GM12865 (cell line): Measurements from ENCODE around the gene PTGES3.
"Not testable (repeated sequence)": the region's sequence is repeated elsewhere in the genome, so short reads cannot be mapped to it uniquely, and the experiment has no call there.

Source experiments
- DNase-seq: peaks from one replicate; pipeline ENCODE4 v3.0.0; 2010; ENCODE audit warnings: low read depth
- H3K4me3 ChIP-seq: 2 replicates; pipeline ENCODE4 v1.5.1; 2011; ENCODE audit warnings: mild to moderate bottlenecking, low read depth, low read length, control low read depth
- TF ChIP-seq, protein P1 (sequence below): IDR thresholded peaks from 2 replicates; pipeline ENCODE4 v1.5.1; 2011; ENCODE audit warnings: low read length, control low read depth, low read depth, inconsistent platforms; ENCODE audit not compliant: insufficient read depth; ENCODE audit errors: missing control alignments

Gene PTGES3

DNA sequence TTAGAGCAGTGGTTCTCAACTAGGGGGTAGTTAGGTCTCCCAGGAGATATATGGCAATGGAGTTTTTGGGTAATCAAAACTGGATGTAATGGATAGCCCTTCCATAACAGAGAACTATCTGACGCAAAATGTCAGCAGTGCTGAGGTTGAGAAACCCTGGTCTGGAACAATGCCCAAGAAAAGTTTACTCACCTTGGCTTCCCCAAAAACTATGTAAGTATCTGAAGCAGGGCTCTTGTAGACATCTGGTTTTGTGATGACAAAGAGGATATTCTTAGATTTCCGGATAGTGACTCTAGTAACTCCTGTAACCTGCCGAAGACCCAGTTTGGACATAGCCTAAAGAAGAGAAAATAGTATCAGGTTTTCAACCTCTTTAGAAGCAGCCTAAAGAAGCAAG is 25.3 kb upstream of the PTGES3 start:
- no peak for DNase-seq
- TF ChIP-seq, protein P1, sequence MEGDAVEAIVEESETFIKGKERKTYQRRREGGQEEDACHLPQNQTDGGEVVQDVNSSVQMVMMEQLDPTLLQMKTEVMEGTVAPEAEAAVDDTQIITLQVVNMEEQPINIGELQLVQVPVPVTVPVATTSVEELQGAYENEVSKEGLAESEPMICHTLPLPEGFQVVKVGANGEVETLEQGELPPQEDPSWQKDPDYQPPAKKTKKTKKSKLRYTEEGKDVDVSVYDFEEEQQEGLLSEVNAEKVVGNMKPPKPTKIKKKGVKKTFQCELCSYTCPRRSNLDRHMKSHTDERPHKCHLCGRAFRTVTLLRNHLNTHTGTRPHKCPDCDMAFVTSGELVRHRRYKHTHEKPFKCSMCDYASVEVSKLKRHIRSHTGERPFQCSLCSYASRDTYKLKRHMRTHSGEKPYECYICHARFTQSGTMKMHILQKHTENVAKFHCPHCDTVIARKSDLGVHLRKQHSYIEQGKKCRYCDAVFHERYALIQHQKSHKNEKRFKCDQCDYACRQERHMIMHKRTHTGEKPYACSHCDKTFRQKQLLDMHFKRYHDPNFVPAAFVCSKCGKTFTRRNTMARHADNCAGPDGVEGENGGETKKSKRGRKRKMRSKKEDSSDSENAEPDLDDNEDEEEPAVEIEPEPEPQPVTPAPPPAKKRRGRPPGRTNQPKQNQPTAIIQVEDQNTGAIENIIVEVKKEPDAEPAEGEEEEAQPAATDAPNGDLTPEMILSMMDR, result no peak
- H3K4me3 ChIP-seq, result no peak overlapping the region

DNA sequence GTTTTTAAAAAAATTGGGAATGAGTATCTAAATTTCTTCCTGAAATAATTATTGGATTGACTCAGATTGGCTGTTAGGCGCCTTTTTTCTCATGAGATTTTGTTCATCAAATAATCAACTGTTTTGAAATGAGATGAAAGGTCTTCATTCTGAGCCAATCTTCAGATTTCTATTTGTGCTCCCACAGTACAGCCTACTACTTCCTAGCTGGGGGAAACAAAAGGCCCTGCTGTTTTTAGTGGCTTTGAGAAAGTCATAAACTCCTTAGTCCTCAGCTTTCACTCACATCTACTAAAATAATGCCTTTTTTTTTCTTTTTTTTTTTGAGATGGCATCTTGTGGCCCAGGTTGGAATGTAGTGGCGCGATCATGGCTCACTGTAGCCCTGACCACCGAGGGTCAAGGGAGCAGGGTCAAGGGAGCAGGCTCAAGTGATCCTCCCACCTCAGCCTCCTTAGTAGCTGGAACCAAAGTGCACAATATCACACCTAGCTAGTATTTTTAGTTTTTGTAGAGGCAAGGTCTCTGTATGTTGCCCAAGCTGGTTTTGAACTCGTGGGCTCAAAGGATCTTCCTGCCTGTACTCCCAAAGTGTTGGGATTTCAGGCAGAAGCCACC is 21.8 kb upstream of the PTGES3 start:
- TF ChIP-seq, protein P1, result no peak
- DNase-seq, result no peak
- no peak overlapping the region for H3K4me3 ChIP-seq

DNA sequence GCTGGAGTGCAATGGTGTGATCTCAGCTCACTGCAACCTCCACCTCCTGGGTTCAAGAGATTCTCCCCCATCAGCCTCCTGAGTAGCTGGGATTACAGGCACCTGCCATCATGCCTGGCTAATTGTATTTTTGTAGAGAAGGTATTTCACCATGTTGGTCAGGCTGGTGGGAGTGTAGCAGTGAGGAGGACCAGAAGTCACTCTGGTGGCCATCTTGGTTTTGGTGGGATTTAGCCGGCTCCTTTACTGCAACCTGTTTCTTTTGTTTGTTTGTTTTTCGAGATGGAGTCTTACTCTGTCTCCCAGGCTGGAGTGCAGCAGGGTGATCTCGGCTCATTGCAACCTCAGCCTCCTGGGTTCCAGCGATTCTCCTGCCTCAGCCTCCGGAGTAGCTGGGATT is 16.4 kb upstream of the PTGES3 start:
- DNase-seq, H3K4me3 ChIP-seq: not testable (repeated sequence)

DNA sequence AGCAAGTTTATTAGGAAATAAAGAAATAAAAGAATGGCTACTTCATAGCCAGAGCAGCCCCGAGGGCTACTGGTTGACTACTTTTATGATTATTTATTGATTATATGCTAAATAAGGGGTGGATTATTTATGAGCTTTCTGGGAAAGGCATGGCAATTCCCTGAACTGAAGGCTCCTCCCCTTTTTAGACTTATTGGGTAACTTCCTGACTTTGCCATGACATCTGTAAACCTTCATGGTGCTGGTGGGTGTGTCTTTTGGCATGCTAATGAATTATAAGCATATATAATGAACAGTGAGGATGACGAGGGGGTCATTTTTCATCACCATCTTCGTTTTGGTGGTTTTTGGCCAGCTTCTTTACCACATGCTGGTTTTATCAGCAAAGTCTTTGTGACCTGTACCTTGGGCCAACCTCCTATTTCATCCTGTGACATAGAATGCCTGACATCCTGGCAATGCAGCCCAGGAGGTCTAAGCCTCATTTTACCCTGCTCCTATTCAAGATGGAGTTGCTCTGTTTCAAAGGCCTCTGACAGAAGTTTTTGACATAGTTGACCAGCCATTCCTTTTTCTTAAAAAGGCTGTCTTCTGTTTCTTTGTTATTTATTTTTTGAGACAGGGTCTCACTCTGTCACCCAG is 11.1 kb upstream of the PTGES3 start:
- TF ChIP-seq, protein P1, result no peak
- no peak for DNase-seq
- H3K4me3 ChIP-seq, result no peak overlapping the region

DNA sequence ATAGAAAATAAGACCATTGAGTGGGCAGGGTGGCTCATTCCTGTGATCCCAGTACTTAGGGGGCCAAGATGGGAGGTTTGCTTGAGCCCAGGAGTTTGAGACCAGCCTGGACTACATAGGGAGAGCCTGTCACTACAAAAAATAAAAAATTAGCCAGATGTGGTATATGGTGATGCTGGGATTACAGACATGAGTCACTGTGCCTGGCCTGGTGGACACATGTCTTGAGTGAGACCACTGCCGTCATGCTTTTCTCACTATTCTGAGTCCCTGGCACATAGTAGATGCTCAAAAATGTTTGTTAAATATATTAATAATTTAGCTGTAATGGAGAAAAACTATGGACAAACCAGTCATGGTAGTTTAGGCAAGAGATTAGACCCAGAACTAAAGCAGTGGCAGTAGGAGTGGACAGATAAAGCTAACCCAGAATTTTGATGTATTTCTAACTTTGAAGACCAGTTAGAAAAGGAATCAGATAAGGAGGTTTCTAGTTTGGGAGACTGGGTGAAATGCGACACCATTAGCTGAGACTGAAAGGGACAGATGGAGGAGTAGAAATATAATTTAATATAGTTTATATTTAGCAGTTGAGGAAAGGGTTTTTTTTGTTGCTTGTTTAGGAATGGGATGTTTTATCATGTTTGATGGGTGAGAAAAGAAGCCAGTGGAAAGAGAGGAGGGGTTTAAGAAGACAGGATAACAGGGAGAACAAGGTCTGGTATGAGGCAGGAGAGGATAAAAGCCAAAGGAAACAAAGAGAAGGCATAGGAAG is 7.4 kb upstream of the PTGES3 start:
- TF ChIP-seq, protein P1, result no peak
- no peak overlapping the region for H3K4me3 ChIP-seq
- no peak for DNase-seq

DNA sequence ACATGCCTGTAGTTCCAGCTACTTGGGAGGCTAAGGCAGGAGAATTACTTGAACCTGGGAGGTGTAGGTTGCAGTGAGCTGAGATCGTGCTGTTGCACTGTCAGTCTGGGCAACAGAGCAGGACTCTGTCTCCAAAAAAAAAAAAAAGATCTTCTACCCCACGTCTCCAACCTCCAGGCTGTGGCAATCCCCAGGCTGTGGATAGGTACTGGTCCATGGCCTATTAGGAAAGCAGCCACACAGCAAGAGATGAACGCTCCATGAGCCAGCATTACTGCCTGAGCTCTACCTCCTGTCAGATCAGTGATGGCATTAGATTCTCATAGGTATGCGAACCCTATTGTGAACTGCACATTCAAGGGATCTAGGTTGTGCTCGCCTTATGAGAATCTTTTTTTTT is 6.1 kb upstream of the PTGES3 start:
- no peak for DNase-seq
- H3K4me3 ChIP-seq, result no peak overlapping the region
- TF ChIP-seq, protein P1, result no peak

DNA sequence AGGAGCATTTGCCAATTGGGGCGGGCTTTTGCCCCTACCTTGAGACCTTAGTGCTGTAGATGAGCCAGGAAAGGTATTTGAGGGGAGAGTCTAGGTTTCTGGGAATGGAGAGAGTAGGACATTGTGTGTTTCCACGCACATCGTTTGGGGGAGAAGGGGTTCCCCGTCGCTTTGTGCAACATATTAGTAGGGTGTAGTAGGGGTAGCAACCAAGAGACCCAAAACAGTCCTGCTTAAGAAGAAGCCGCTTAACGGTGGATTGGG is 694 bp upstream of the PTGES3 start:
- DNase-seq, result no peak
- TF ChIP-seq, protein P1, result no peak
- peak overlapping the region; percentile 77 for H3K4me3 ChIP-seq
